ENCODE measurements around the gene MAGEB17.

Gene MAGEB17

DNA sequence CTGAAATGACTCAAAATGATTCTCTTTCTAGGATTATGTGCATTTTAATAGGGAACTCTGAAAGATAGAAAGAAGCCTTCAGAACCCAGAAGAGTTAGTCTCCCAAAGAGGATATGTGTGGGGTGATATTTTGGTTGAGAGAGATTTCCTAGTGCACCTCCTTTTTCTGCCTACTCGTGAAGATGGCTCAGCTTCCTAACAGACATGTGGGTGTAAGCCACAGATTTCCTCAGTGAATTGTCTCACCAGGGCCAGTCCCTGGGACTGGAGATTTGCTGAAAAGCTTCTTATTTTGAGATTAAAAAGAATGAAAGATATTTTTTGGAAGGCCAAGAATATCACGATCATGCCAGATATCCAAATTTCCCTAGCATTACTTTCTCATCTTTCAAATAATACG lies 42.8 kb downstream of the MAGEB17 start:
- ATAC-seq, result no peak

DNA sequence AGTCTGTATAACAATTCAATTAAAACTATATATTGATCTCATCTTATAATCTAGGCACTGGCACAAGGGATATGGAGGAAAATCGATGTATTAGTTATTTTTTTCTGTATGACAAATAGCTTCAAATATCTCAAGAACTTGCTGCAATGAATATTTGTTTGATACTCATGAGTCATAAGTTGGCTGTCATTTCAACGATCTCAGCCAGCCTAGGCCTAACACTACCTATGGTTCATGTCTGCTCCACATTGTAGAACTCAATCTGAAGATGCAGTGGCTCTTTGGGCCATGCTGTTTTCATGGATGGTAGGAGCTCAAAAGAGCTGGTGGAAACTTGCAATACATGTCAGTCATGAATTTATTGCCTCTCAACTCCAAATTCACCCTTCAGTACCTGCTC lies 44.7 kb downstream of the MAGEB17 start:
- no peak for ATAC-seq

DNA sequence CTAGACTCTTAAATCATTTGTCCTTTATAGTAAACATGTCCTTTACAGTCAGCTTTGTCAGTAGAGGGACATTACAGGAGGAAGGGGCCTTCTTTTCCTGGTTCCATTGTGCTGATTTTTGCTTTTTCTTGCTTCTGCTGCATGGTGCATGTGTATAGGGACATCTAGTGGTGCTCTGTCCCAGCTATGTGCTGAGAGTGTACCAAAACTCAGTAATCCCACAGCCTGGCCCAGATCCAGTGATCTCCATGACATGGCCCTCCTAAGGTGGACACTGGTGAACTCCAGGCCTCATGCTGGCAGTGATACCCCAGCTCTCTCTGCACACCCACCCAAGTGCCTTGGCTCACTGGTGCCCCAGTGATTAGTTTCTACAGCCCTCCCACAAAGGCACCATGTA lies 45.2 kb downstream of the MAGEB17 start:
- ATAC-seq, result no peak

DNA sequence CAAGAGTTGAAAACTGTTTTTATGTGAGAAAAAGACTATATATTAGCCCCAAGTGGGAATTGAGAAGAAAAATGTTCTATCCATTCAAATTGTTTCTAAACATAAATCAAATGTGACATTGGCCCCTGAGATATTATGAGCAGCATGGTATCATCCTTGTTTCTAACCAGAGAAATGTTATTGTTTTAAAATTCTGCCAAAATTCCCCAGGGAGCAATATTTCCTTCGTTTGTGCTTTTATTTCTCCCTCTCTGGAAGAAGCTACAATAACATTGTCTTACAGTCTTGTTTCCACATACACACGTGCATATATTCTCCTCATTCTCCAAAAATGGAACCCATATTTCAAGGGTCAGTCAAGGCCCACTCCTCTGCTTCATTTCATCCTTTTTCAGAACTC lies 46.7 kb downstream of the MAGEB17 start:
- ATAC-seq, result no peak

DNA sequence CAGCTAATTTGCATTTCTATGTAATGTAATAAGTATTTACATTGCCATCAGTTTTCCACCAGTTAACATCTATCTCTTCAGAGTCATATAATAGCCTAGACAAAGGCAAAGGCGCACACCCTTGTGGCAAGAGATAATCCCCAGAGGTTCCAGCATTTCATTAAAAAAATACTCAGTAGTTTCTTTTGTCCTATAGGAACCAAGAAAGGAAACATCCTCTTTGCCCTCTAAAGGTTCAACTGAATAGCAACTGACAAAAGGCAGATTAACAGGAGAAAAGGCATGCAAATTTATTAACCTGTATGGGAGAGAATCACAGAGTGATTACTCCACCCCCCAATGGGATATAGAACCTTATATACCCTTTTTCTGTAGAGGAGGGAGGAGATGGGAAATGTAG lies 48.4 kb downstream of the MAGEB17 start:
- ATAC-seq, result no peak
